Neural progenitor cell (in vitro differentiated cells): ENCODE results near the gene THAP10. TPM values are rescaled to one million over a fixed set of nuclear protein-coding genes. Genes with fewer than 3 reads are reported as not detected.
A peak's percentile ranks its signal among the peaks of the same experiment; 100 is the strongest.

Experiments
- DNase-seq: peaks from one replicate; pipeline ENCODE4 v3.0.0-alpha.2; 2016; ENCODE audit warnings: low spot score
- H2AFZ ChIP-seq: fragments of 200-600 bp; sonication (generic); replicated peaks from 2 replicates; pipeline ENCODE4 v1.6.1; 2016; ENCODE audit warnings: antibody characterized with exemption
- H3F3A ChIP-seq: fragments of 200-600 bp; sonication (generic); 2 replicates; pipeline ENCODE4 v1.6.1; 2016; ENCODE audit warnings: antibody characterized with exemption, low read depth
- H3K27ac ChIP-seq: fragments of 200-600 bp; sonication (generic); 2 replicates; pipeline ENCODE4 v1.5.1; 2016; ENCODE audit warnings: mild to moderate bottlenecking
- H3K27me3 ChIP-seq: fragments of 200-600 bp; sonication (generic); 2 replicates; pipeline ENCODE4 v1.6.1; 2016; ENCODE audit warnings: mild to moderate bottlenecking, moderate library complexity
- H3K36me3 ChIP-seq: fragments of 200-600 bp; sonication (generic); 2 replicates; pipeline ENCODE4 v1.5.1; 2016
- H3K4me1 ChIP-seq: fragments of 200-600 bp; sonication (generic); 2 replicates; pipeline ENCODE4 v1.6.1; 2016; ENCODE audit warnings: mixed run types
- H3K4me2 ChIP-seq: fragments of 200-600 bp; sonication (generic); 2 replicates; pipeline ENCODE4 v1.6.1; 2016
- H3K4me3 ChIP-seq: fragments of 200-600 bp; sonication (generic); 2 replicates; pipeline ENCODE4 v1.5.1; 2016
- H3K79me2 ChIP-seq: fragments of 200-600 bp; sonication (generic); 2 replicates; pipeline ENCODE4 v1.6.1; 2016; ENCODE audit warnings: low read depth
- H3K9ac ChIP-seq: fragments of 200-600 bp; sonication (generic); 2 replicates; pipeline ENCODE4 v1.6.1; 2016
- H3K9me3 ChIP-seq: fragments of 200-600 bp; sonication (generic); 2 replicates; pipeline ENCODE4 v1.5.1; 2016; ENCODE audit warnings: low read depth
- H4K20me1 ChIP-seq: fragments of 200-600 bp; sonication (generic); 2 replicates; pipeline ENCODE4 v1.6.1; 2016; ENCODE audit warnings: low read depth
- H3K27ac Mint-ChIP-seq: 3 replicates; pipeline ENCODE4 v1.8.0; 2021; ENCODE audit warnings: mixed read lengths
- H3K27me3 Mint-ChIP-seq: 2 replicates; pipeline ENCODE4 v1.8.0; 2022; ENCODE audit warnings: low read depth, mild to moderate bottlenecking, inconsistent platforms, moderate library complexity, mixed read lengths; ENCODE audit not compliant: insufficient read depth
- H3K36me3 Mint-ChIP-seq: 3 replicates; pipeline ENCODE4 v1.8.0; 2021; ENCODE audit warnings: mixed read lengths
- H3K4me1 Mint-ChIP-seq: 3 replicates; pipeline ENCODE4 v1.8.0; 2021; ENCODE audit warnings: mixed read lengths
- H3K4me3 Mint-ChIP-seq: 3 replicates; pipeline ENCODE4 v1.8.0; 2021; ENCODE audit warnings: mild to moderate bottlenecking, moderate library complexity, mixed read lengths
- H3K9me3 Mint-ChIP-seq: 3 replicates; pipeline ENCODE4 v1.8.0; 2020; ENCODE audit warnings: mixed read lengths
- EZH2 ChIP-seq: fragments of 200-600 bp; sonication (generic); IDR thresholded peaks from 2 replicates; pipeline ENCODE4 v1.6.1; 2017; ENCODE audit warnings: antibody characterized with exemption, mild to moderate bottlenecking, moderate library complexity
- EZH2phosphoT487 ChIP-seq: fragments of 200-600 bp; sonication (generic); IDR thresholded peaks from 2 replicates; pipeline ENCODE4 v1.6.1; 2017; ENCODE audit warnings: antibody characterized with exemption
- total RNA-seq: library from RNA; depleted of rRNA; stranded (reverse); fragments of >200 nt; gene quantifications from 2 replicates; pipeline ENCODE4 v1.2.3, GENCODE V29; 2015; ENCODE audit warnings: low replicate concordance
- TF ChIP-seq, protein P1 (sequence below): fragments of 200-600 bp; sonication (generic); IDR thresholded peaks from 2 replicates; pipeline ENCODE4 v1.5.1; 2017; ENCODE audit warnings: antibody characterized with exemption, mild to moderate bottlenecking

THAP10 gene
- total RNA-seq, 1 donor from 2014 or later, result 8.0 TPM

DNA sequence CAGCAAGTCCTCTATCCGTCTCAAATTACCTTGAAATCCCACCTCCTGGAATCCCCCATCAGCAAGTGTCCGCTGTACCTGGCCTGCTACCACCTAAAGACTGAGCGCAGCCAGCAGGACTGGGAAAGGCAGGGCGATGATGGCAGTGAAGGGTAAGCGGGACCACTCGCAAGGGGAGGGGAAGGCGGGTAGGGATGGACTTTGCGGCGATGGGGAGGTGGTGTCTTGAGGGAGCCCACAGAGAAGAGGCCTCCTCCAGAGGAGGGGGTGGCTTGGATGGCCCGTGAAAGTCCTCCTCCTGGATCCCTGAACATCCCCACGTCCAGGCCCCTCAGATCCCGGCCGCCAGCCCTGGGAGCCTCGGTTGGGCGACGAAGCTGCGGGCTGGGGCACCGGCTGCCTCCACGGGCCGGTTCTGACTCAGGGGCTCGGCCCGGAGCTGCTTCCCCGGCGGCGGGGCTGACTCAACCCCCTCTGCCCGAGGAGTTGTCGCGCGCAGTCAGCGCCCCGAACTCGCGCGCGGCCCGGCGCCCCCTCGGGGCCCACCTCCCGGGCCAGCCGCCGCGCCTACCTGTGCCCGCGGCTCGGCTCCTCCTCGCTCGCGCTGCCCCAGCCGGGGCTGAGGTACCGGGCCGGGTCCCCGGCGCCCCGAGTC, 38.8 kb downstream of the THAP10 start:
- TF ChIP-seq, protein P1, sequence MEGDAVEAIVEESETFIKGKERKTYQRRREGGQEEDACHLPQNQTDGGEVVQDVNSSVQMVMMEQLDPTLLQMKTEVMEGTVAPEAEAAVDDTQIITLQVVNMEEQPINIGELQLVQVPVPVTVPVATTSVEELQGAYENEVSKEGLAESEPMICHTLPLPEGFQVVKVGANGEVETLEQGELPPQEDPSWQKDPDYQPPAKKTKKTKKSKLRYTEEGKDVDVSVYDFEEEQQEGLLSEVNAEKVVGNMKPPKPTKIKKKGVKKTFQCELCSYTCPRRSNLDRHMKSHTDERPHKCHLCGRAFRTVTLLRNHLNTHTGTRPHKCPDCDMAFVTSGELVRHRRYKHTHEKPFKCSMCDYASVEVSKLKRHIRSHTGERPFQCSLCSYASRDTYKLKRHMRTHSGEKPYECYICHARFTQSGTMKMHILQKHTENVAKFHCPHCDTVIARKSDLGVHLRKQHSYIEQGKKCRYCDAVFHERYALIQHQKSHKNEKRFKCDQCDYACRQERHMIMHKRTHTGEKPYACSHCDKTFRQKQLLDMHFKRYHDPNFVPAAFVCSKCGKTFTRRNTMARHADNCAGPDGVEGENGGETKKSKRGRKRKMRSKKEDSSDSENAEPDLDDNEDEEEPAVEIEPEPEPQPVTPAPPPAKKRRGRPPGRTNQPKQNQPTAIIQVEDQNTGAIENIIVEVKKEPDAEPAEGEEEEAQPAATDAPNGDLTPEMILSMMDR, result no peak
- TF ChIP-seq EZH2phosphoT487, result no peak
- TF ChIP-seq EZH2, result no peak
- H3K79me2 ChIP-seq, result peaks cover 7% of the 10 kb centered on the region
- H3K4me1 ChIP-seq, result no peaks in the 10 kb centered on the region
- H3K9me3 Mint-ChIP-seq, result no peaks in the 10 kb centered on the region
- H3K27ac Mint-ChIP-seq, result no peak overlapping the region
- H2AFZ ChIP-seq, result peak overlapping the region; percentile 86
- H3K27ac ChIP-seq, result no peak overlapping the region
- H3K9ac ChIP-seq, result peak overlapping the region; percentile 44
- H3K4me2 ChIP-seq, result peak overlapping the region; percentile 79
- H3K36me3 Mint-ChIP-seq, result peaks cover 13% of the 10 kb centered on the region
- peak overlapping the region; percentile 93 for H3K4me3 Mint-ChIP-seq
- no peaks in the 10 kb centered on the region for H3K9me3 ChIP-seq
- peak overlapping the region; percentile 78 for H3K4me3 ChIP-seq
- no peaks in the 10 kb centered on the region for H3K36me3 ChIP-seq
- peaks cover 13% of the 10 kb centered on the region for H3F3A ChIP-seq
- peaks cover 13% of the 10 kb centered on the region for H3K27me3 Mint-ChIP-seq
- H3K4me1 Mint-ChIP-seq, result peaks cover 16% of the 10 kb centered on the region
- H3K27me3 ChIP-seq, result peaks cover 18% of the 10 kb centered on the region
- DNase-seq, result peak; percentile 66
- H4K20me1 ChIP-seq, result peaks cover 16% of the 10 kb centered on the region

DNA sequence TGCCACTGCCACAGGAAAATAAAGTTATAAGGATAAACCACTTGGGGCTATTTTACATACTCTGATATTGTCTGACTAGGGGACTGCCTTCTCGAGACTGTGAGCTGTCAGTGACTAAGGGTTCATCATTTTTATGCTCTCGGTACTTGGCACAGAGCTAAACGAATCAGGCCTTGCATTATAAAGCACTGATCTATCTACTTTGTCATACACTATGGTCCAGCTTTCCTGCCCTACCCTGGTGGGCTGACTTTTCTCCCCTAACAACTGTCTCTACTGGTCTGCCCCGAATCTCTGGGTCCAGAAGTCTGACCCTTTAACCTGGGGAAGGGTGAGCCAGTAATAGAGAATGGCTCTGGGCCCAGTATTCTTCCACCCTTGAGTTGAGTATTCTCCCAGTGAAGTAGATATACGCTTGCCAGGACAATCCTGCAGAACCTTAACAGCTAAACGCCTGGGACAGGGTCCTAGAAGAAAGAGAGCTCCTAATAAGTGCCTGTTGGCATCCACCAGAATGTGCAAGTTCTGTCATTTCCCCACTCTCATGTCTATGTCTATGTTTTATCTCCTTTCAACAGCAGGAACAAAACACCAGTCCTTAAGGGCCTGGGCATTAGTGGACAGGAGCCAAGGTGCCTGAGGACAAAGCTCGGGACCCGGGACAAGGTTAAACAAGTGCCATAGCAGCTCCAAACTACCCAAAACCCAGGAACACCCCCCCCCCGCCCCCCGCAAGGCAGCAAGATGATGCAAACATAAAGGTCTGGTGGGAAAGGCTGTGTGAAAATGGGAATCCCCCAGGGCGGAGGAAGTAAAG, 39.5 kb downstream of the THAP10 start:
- Histone ChIP-seq H2AFZ (peak overlapping the region; percentile 86), H3K27me3 (peaks cover 18% of the 10 kb centered on the region), H3K9me3 (no peaks in the 10 kb centered on the region), H3K79me2 (peaks cover 7% of the 10 kb centered on the region), H3F3A (peaks cover 13% of the 10 kb centered on the region), H3K4me2 (peak overlapping the region; percentile 79), H3K4me3 (peak overlapping the region; percentile 78), H3K27ac (no peak overlapping the region), H3K36me3 (no peaks in the 10 kb centered on the region), H4K20me1 (peaks cover 16% of the 10 kb centered on the region), H3K4me1 (no peaks in the 10 kb centered on the region), H3K9ac (no peak overlapping the region)
- H3K4me3 Mint-ChIP-seq, result peak overlapping the region; percentile 93
- TF ChIP-seq, protein P1, result no peak
- TF ChIP-seq EZH2, result no peak
- no peak for TF ChIP-seq EZH2phosphoT487
- peaks cover 16% of the 10 kb centered on the region for H3K4me1 Mint-ChIP-seq
- H3K27ac Mint-ChIP-seq, result no peak overlapping the region
- H3K36me3 Mint-ChIP-seq, result peaks cover 13% of the 10 kb centered on the region
- DNase-seq, result no peak
- peaks cover 13% of the 10 kb centered on the region for H3K27me3 Mint-ChIP-seq
- no peaks in the 10 kb centered on the region for H3K9me3 Mint-ChIP-seq

DNA sequence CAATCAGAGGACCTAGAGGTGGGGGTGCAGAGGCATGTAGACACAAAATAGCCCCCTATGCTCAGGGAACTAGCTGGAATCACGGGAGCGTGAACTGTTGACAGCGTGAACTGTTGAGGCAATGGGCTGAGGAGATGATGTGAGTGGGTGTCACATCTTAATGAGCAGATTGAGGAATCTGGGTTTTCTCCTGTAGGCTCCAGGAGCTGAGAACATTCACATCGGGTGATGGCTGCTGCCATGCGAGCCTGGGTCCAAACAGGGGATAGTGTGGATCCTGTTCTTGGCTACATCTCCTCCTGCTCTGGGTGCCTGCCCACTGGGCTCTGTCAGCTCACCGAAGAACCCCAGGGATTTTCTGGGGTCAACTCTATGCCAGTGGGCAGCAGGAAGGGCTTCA, 40.3 kb downstream of the THAP10 start:
- peaks cover 16% of the 10 kb centered on the region for H4K20me1 ChIP-seq
- H3K4me3 Mint-ChIP-seq, result peak overlapping the region; percentile 27
- no peak for DNase-seq
- H3K4me1 Mint-ChIP-seq, result peaks cover 16% of the 10 kb centered on the region
- no peak overlapping the region for H3K4me2 ChIP-seq
- H3K9ac ChIP-seq, result no peak overlapping the region
- TF ChIP-seq EZH2phosphoT487, result no peak
- TF ChIP-seq, protein P1, result no peak
- no peak for TF ChIP-seq EZH2
- peaks cover 13% of the 10 kb centered on the region for H3F3A ChIP-seq
- H3K27me3 Mint-ChIP-seq, result peaks cover 13% of the 10 kb centered on the region
- H3K9me3 ChIP-seq, result no peaks in the 10 kb centered on the region
- no peak overlapping the region for H3K4me3 ChIP-seq
- peaks cover 13% of the 10 kb centered on the region for H3K36me3 Mint-ChIP-seq
- peaks cover 7% of the 10 kb centered on the region for H3K79me2 ChIP-seq
- peaks cover 18% of the 10 kb centered on the region for H3K27me3 ChIP-seq
- H2AFZ ChIP-seq, result no peak overlapping the region
- no peak overlapping the region for H3K27ac ChIP-seq
- no peaks in the 10 kb centered on the region for H3K4me1 ChIP-seq
- H3K9me3 Mint-ChIP-seq, result no peaks in the 10 kb centered on the region
- H3K27ac Mint-ChIP-seq, result no peak overlapping the region
- no peaks in the 10 kb centered on the region for H3K36me3 ChIP-seq
